HepG2 (cell line): ENCODE measurements around the gene PRUNE1. TPM values are rescaled to one million over a fixed set of nuclear protein-coding genes. Genes with fewer than 3 reads are reported as not detected.

Experiments used
- CBFB ChIP-seq: sonication (generic); formaldehyde crosslinking; IDR thresholded peaks from 2 replicates; pipeline ENCODE4 v1.4.0; 2020; ENCODE audit warnings: missing genetic modification reagents
- CCAR2 ChIP-seq: fragments of 200-400 bp; formaldehyde crosslinking; optimal IDR thresholded peaks from 2 replicates; pipeline ENCODE3; 2018; ENCODE audit warnings: low read depth, mild to moderate bottlenecking, low read length, moderate library complexity
- FOXA3 ChIP-seq: IDR thresholded peaks from 2 replicates; pipeline ENCODE4 v1.6.1; 2016; ENCODE audit warnings: missing genetic modification reagents, missing compliant biosample characterization
- KDM5B ChIP-seq: sonication (generic); formaldehyde crosslinking; IDR thresholded peaks from 2 replicates; pipeline ENCODE4 v1.4.0; 2020; ENCODE audit warnings: missing genetic modification reagents, mild to moderate bottlenecking, borderline replicate concordance
- NFE2L2 ChIP-seq: fragments of 150-350 bp; IDR thresholded peaks from 2 replicates; pipeline ENCODE4 v1.6.1; 2014; ENCODE audit warnings: low read length
- SALL2 ChIP-seq: sonication (generic); formaldehyde crosslinking; IDR thresholded peaks from 2 replicates; pipeline ENCODE4 v1.8.1; 2023; ENCODE audit warnings: mild to moderate bottlenecking, missing genetic modification reagents, inconsistent platforms
- SATB2 ChIP-seq: sonication (generic); formaldehyde crosslinking; IDR thresholded peaks from 2 replicates; pipeline ENCODE4 v1.5.0; 2020; ENCODE audit warnings: missing genetic modification reagents
- SIN3A ChIP-seq: IDR thresholded peaks from 2 replicates; pipeline ENCODE4 v1.6.1; 2011; ENCODE audit warnings: low read depth, mild to moderate bottlenecking, control low read depth, low read length, borderline replicate concordance
- SKI ChIP-seq: fragments of 450-650 bp; IDR thresholded peaks from one replicate; pipeline ENCODE4 v1.6.1; 2018; ENCODE audit warnings: mild to moderate bottlenecking; ENCODE audit not compliant: partially characterized antibody
- TGIF2 ChIP-seq: IDR thresholded peaks from 2 replicates; pipeline ENCODE4 v1.6.1; 2016; ENCODE audit warnings: control low read depth, missing compliant biosample characterization
- THAP11 ChIP-seq: IDR thresholded peaks from 2 replicates; pipeline ENCODE4 v1.6.1; 2016; ENCODE audit warnings: missing biosample characterization, missing genetic modification reagents
- ZNF224 ChIP-seq: sonication (generic); formaldehyde crosslinking; IDR thresholded peaks from 2 replicates; pipeline ENCODE4 v1.5.0; 2020; ENCODE audit warnings: mild to moderate bottlenecking, missing genetic modification reagents
- ZNF282 ChIP-seq: fragments of 450-650 bp; IDR thresholded peaks from 2 replicates; pipeline ENCODE4 v1.6.1; 2018; ENCODE audit not compliant: partially characterized antibody
- ZNF556 ChIP-seq: sonication (generic); formaldehyde crosslinking; IDR thresholded peaks from 2 replicates; pipeline ENCODE4 v1.4.0; 2020; ENCODE audit warnings: mild to moderate bottlenecking, missing genetic modification reagents, borderline replicate concordance
- ZNF598 ChIP-seq: sonication (generic); formaldehyde crosslinking; IDR thresholded peaks from 2 replicates; pipeline ENCODE4 v1.5.1; 2020; ENCODE audit warnings: mild to moderate bottlenecking, missing genetic modification reagents, borderline replicate concordance
- ZNF609 ChIP-seq: sonication (generic); formaldehyde crosslinking; IDR thresholded peaks from 2 replicates; pipeline ENCODE4 v1.4.0; 2020; ENCODE audit warnings: mild to moderate bottlenecking, missing genetic modification reagents, borderline replicate concordance
- ZNF687 ChIP-seq: sonication (generic); formaldehyde crosslinking; IDR thresholded peaks from 2 replicates; pipeline ENCODE4 v1.5.1; 2020; ENCODE audit warnings: mild to moderate bottlenecking, missing genetic modification reagents, moderate library complexity
- ZNF781 ChIP-seq: sonication (generic); formaldehyde crosslinking; IDR thresholded peaks from 2 replicates; pipeline ENCODE4 v1.5.1; 2020; ENCODE audit warnings: borderline replicate concordance, mild to moderate bottlenecking, missing genetic modification reagents; ENCODE audit errors: not compliant biosample characterization
- ZSCAN21 ChIP-seq: sonication (generic); formaldehyde crosslinking; IDR thresholded peaks from 2 replicates; pipeline ENCODE4 v1.8.0; 2022; ENCODE audit warnings: mild to moderate bottlenecking, missing genetic modification reagents, moderate library complexity, borderline replicate concordance
- polyA plus RNA-seq, 8 experiments: library from polyadenylated mRNA; depleted of rRNA in 3 of 8; stranded (reverse) in 7 of 8; unstranded in 1 of 8; fragments of >200 nt; fragmentation: Illumina TruSeq in 4 of 8; extraction: Trizol in 4 of 8; gene quantifications; 2 replicates each; pipeline versions ENCODE4 v1.2.1 to v1.2.3, GENCODE V29; 2011 to 2016; ENCODE audit warnings: low read depth in 4 of 8, missing spikeins in 1 of 8, mixed read lengths in 1 of 8; ENCODE audit not compliant: insufficient read depth in 1 of 8
- total RNA-seq, 5 experiments: library from RNA; depleted of rRNA; stranded (reverse); fragments of >200 nt; fragmentation: Illumina TruSeq; extraction: Trizol; gene quantifications; 2 replicates each; pipeline ENCODE4 v1.2.3, GENCODE V29; 2016; ENCODE audit warnings: low read depth in 1 of 5

Gene PRUNE1
- total and polyA plus RNA-seq, 2 of the 13 experiments (the other 11 are each of a cell fraction or from before 2014, with no cell fraction given) = 19.0 to 31.9 TPM

- TF ChIP-seq SATB2 = no peak
- TF ChIP-seq THAP11 (CRISPR knock-in tag) = no peak
- TF ChIP-seq ZNF224 = no peak
- peak; percentile 81 for TF ChIP-seq ZNF687 (CRISPR knock-in tag)
- TF ChIP-seq KDM5B = no peak; the same call in 1 of the 2 replicates
- no peak; the same call in 1 of the 2 replicates for TF ChIP-seq FOXA3 (CRISPR knock-in tag)
- TF ChIP-seq NFE2L2 = no peak
- TF ChIP-seq TGIF2 = no peak
- TF ChIP-seq ZNF556 = no peak
- peak; percentile 43; the same call in 1 of the 2 replicates for TF ChIP-seq ZNF609 (CRISPR knock-in tag)
- TF ChIP-seq CCAR2 = no peak
- no peak for TF ChIP-seq ZNF598 (CRISPR knock-in tag)
- TF ChIP-seq ZSCAN21 (CRISPR knock-in tag) = no peak
- no peak for TF ChIP-seq CBFB (CRISPR knock-in tag)
- TF ChIP-seq SKI = no peak
- peak; percentile 64; the same call in 1 of the 2 replicates for TF ChIP-seq SALL2 (CRISPR knock-in tag)
- no peak for TF ChIP-seq ZNF781
- no peak for TF ChIP-seq ZNF282
- peak; percentile 21; the same call in 1 of the 2 replicates for TF ChIP-seq SIN3A
Measured at GRCh38 chr1:150971583-150972416, 36.4 kb upstream of the PRUNE1 start (continued).
